ENCODE measurements around the gene ZFAND3.

DNA sequence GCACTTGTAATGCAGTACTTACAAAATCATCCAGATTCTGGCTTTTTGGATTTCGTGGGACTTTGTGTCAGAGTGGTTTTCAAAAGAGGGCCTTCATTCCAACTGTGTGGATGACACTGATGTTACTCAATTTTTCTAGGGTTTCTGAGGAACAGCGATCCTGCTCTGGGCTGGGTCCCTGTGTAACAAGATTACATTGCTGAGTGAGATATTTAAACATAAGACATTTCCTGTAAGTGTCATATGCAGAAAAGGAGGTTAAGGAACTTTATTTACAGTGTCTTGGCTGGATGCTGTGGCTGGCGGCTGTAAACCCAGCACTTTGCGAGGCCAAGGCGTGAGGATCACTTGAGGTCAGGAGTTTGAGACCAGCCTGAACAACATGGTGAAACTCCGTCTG is 6.7 kb downstream of the ZFAND3 start:
- no peak for TF ChIP-seq GATA3 (IDR thresholded peaks at IDR 0.05; ENCODE audit: low read depth, low read length)
- TF ChIP-seq GATA2 (IDR thresholded peaks at IDR 0.05; ENCODE audit: low read depth, low read length): no peak
